NCI-H1417 treated with DMSO at 0.1 percent for 48 hours (cell line): Measurements from ENCODE around the gene ERN1.
A peak's percentile ranks its signal among the peaks of the same experiment; 100 is the strongest.
"Not testable (repeated sequence)": the region's sequence is repeated elsewhere in the genome, so short reads cannot be mapped to it uniquely, and the experiment has no call there.

Source experiments
- DNase-seq: peaks from one replicate; lab custom pipeline; 2025; lab: John Stamatoyannopoulos, UW

ERN1 gene

DNA sequence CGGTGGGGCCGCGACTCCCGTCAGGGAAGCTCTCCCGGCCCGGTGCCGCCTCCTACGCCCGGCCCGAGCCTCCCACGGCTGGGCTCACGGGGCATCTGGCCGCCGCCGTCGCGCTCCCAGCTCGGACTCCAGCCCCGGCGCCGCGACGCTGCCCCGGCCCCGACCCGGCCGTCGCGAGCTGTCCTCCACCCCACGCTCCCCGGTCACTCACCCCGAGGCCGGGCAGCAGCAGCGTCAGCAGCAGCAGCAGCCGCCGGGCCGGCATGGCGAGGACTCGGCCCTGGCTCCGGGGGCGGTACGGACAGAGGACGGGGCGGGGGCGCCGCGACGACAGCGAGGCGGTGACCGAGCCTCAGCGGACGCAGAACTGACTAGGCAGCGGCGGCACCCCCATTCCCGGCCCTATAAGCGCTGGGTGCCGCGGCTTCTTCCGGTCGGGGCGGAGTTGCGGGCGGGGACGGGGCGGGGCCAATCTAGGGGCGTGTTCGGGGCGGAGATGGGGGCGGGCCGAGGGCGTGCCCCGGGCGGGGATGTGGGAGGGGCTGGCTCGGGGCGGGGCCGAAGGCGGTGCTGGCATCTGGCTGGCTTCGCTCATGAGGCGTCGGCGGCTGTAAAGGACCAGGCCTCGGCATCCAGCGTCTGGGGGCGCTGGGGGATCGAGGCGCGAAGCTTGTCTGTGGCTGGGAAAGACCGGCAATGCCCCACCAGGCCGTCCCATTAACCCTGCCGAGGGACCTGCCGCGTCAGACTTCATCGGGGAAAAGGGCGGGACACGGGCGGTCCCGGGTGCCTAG lies at the start of gene ERN1:
Gene ERN1, minus strand, starts transcription at position 380 of the 794 bp plus-strand sequence. Its CDS starts 115 bp downstream, at position 265.
- peak; percentile 39 for DNase-seq

DNA sequence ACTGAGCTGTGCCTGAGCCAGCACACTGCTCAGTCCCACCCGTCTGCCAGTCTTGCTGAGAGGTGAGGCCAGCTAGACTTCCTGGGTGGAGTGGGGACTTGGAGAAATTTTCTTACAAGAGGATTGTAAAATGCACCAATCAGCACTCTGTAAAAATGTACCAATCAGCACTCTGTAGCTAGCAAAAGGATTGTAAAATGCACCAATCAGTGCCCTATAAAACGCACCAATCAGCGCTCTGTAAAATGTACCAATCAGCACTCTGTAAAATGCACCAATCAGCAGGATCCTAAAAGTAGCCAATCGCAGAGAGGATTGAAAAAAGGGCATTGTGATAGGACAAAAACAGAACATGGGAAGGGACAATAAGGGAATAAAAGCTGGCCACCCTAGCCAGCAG lies 49.1 kb upstream of the ERN1 start:
- not testable (repeated sequence) for DNase-seq

DNA sequence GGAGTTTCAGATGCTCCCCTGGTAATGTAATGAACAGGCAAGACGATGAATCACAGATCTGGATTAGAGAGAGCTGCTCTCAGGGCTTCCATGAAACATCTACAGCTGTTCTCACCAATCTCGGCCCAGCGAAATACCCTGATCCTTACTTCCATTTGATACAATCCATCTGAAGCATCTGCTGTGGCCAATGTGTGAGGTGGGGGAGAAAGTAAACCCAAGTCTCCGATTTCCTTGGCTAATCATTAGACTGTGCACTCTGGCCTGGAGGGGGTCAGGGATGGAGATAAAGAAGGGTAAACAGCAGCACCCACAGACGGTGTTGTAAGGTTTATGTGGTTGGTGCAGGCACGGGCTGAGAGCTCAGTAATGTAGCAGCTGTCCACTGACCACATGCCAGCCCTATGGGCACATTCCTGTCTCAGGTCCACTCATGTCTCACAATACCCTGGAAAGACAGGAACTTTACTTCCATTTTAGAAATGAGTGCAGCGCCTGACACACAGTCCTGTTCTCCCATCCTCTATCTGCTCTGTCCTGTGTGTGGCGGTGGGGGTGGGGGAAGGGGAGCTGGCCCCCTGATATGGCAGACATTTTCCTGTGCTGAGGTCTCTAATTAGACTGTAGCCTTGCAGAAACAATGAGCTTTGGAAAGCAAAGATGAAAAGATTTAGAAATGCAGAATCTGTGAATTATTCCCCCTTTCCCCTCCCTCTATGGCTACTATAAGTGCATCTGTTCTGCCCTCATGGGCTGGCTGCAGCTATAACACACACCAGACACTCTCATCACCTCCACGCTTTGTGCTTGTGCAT lies 48.3 kb upstream of the ERN1 start:
- no peak for DNase-seq

DNA sequence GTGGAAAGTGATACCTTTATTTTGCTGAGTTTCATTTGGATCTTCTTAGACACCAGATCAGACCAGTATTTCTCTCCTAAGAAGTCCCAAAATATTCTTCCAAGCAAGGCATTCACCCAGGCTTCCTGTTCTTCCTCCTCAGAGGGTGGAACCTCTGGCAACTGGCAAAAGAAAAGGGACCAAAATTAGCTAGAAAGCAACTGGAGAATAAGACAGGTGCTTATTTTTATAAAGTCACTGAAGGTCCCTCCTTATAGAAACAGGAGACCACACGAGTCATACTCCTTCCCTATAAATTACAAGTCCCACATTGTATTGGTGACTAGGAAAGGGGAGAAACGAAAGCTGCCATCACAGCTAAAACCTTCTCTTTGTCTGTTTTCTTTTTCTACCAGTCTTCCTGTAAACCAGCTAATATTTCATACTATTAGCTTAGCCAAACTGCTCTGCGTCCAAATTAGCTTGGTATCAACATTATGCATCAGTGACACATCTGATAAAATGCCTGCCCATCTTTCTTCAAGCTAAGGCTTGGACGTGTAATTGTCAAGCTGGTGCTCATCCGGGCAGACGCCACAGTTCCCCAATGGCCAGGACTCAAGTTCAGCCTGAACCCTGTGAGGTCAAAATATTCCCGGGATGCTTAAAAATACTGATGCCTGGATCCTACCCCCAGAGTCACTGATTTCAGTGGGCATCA lies 47.5 kb upstream of the ERN1 start:
- DNase-seq, result no peak

DNA sequence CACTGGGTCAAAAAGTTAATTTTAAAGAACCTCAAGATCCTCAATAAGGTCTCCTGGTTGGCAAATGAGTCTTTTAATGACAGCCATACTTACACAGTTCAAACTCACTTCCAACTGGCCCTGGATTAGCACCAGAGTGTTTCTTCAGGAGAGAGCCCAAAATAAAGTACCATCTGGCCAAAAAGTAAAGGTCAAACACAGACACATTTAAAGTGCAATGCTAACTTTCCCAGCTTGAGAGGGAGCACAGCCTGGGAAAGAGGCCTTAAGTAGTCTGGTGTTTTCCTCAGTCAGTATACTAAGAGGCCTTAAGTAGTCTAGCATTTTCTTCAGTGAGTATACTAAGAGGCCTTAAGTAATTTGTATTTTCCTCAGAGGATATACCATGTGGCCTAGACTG lies 46.6 kb upstream of the ERN1 start:
- DNase-seq, result no peak

DNA sequence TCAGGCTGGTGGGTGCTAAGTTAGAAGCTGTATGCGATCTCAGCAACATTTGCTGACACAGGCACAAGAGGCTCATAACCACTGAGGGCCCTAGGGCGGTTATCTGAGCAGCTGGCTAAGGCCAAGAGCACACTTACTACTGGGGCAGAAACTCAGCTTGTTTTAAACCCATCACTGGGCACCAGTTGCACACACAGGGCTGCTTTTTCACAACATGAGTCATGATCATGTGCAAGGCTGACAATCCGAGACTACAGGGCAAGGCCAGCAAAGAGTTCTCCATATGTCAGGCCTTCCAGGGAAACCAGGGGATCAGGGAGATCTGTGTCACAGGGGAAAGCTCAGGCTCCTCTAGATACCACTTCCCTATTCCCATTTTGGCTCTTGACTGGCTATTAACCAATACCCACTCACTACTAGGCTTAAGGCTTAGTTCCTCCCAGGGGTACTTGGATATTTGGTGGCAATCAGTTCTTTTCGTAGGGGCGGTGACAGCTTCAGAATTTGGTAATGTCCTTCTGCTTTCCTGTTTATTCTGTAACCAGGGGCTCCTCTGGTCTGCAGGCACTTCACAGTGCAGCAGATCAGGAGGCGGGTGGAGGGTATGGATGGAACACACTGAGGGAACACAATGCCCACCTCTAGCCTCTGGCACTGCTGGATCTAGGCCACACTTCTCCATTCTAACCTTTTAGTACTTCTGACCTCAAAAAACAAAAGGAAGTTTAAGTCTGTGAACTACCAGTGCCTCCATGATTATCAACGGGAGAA lies 44.9 kb upstream of the ERN1 start:
- no peak for DNase-seq

DNA sequence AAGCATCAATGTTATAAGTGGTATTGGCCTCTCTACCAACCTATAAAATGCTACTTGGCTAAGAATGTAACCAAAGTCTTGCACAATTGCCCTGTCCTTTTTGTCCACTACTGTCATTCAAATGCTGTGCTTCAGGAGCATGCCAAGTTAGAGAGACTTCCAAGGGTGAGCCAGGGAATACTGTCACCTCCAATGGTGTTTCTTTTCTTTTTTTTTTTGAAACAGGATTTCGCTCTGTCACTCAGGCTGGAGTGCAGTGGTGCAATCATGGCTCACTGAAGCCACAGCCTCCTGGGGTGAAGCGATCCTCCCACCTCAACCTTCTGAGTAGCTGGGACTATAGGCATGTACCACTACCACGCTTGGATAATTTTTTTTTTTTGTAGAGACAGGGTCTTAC lies 43.7 kb upstream of the ERN1 start:
- DNase-seq, result no peak

DNA sequence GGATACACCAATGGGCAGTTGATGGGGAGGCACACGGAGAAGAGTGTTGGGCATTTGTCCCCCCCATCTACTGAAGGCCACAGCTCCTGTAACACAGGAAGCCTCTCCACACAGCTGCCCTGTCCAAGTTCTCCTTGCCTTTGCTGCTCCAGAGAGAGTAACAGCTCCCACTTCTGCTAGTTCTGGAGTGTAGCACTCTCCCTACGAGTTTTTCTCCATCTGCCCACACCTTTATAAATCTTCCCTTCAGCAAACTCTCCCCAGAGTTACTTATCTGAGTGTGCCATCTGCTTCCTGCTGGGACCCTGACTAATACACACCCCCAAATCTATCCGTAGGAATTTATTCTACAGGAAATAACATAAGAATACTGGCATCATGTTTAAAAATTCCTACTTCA lies 42.6 kb upstream of the ERN1 start:
- no peak for DNase-seq

DNA sequence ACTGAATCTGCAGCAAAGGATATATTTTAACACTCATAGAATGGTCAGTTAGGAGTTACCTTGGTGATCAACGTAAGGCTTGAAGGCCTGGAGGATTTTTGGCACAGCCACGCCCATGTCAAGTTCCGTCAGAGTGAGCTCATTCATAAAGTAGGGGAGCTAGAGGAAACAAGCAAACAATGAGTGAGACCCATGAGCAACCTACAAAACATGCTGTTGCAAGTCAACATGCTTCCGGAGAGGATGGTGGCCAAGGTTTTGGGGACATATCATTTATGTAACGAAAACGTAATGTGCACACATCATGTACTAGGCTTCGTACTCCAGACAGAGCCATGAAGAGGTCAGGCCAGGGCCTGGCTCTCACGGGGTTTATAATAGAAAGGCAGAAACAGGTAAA lies 41.1 kb upstream of the ERN1 start:
- no peak for DNase-seq

DNA sequence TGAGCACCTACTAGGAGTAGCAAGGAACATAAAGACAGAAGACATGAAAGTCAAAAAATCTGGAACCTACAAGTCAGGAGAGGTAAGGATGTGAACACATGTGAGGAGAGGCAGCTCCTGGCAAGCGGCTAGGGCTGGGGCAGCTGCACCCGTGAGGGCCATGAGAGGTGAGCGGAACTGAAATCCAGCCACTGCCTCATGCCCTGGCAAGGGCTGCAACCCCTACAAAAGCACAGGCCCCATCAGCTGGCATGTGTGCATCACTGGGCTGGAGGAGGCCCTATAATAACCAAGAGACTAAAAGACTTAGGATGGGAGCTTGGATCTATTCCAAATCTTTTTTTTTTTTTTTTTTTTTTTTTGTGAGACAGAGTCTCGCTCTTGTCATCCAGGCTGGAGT lies 40.3 kb upstream of the ERN1 start:
- no peak for DNase-seq

DNA sequence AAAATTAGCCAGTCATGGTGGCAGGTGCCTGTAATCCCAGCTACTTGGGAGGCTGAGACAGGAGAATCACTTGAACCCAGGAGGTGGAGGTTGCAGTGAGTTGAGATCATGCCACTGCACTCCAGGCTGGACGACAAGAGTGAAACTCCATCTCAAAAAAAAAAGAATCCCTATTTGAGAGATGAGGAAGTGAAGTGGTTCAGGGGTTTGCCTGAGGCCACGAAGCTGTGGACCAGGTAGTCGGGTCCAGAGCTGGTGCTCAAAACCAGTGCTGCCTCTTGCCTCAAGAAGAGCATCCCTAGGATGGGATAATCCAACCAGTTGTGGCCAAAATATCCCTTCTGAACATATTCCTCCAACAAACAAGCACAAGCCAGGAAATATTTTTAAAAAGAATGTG lies 37.7 kb upstream of the ERN1 start:
- DNase-seq, result not testable (repeated sequence)

DNA sequence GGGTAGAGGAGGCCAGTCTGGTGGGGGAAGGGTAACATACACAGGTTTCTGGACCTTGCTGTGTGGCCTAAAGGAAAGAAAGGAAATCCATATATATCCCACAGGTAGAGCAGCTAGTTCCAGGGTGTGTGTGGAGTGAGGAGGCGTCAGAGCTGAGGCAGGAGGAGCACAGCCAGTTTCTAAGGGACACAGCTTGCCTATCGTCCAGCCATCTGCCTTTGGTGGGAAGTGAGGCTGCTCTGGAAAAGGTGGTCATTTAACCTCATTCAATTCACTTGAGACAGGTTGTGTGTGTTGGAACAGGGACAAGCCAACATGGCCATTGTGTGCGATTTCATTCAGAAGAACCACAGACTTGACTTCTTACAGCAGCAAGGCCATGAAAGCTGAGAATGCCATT lies 36.9 kb upstream of the ERN1 start:
- DNase-seq, result no peak

DNA sequence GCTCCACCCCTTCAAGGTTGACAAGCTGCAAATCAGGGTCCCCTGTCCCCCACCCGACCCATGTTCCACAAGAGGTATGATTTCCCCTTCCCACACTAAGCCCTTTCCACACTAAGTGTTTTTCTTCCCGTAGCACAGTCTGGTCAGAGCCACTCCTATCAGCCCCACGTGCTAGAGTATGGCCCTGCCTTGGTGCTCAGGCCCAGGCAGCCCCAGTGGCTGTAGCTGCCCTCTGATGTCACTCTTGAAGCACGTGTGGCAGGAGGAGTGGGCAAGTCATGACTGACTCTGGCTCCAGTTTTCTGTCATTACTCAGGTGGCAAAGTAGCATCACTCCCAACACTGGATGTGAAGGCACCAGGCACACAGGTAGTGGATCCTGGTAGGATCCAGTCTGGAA lies 35.4 kb upstream of the ERN1 start:
- no peak for DNase-seq

DNA sequence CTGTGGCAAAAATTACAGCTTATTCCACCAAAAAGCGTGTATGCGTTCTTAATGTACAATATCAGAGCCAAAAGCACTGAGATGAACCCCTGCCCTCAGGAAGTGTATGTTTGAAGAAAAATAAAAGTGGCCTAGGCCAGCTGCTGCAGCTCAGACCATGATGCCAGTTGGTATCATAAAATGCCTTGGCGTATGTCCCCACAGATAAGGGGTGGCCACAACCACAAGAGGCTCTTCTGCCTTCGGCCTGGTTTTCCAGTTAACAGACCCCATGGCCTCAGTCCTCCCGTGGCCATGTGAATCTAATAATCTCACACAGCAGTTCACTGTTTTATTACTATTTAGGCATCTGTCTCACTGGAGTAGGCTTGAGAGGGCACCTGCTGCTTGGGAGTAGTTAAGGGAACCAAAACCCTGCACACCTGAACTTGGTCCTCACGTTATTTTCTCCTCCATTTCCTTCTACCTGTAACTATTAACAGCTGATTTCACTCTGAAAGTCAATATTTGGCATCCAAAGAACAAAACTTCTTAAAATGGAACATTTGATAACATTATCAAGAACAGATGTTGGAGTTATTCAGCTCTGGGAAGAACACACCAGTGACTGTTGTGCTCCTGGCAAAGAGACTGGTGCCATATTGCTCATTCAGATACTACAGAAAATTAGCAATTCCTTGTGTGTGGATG lies 34.8 kb upstream of the ERN1 start:
- DNase-seq, result no peak

DNA sequence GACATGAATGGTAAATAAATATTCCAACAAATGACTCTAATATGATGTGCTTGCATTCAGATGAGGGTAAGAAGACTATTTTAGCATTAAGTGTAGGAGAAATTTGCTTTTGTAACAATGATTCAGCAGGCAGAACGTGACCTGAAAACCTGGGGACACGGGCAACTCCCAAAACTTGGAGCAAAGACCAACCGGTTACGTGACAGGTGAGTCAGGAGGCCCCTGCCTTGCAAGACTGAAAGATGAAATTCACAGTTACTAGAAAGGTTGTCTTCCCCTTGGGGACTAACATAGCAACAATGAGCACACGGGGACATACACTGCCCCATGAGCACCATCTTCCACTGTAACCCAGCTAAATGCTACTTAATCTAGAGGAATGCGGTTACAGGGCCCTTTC lies 33.5 kb upstream of the ERN1 start:
- no peak for DNase-seq

DNA sequence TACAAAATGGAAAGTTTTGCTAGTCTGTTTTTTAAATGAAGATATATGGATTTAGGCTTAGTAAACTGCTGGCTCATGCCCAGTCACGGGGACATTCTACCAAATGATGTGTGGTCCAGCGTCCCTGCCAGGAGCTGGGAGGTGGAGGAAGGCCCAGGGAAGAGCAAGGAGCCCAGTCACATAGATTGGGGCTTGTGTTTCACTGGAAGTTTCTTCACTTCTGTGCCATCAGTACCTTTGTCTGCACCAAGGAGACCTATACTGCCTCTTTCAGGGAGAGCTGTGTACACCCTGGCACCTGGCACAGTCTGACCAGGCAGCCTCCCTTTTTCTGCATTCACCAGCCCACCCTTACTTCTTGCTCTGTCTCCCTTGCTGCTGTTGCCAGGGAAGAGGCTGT lies 32.6 kb upstream of the ERN1 start:
- no peak for DNase-seq

DNA sequence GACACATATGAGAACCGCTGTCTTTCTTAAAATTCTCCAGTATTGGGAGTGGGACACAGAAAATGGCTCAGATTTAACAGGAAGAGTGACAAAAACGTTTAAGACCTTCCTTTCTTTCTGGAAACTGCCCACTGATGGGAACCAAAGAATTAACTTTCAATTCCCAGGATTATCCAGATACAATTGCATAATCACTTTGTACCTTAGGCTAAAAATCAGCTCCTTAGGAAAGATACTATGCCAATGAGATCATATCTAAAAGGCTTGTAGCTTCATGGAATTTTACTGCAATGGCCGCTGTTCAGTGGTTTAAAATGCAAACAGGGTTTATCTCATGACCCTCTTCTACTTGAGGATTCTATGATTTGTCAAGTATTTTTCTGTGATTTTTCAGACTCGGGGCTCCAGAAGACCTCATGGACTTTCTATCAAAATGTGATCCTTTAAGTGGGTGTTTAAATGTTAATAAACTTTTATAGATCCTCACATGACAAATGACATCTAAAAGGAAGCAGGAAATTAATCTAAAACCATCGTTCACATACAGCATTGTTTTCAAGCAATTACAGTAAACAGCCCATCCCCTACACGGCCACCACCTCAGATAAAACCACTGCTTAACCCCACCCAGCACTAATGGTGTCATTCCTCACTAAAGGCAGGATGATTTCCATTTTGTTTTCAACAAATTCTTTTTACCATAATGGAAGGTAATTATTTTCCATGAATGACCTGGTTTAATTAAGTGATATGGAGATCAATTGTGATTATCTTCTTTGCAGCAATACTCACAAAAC lies 31.6 kb upstream of the ERN1 start:
- DNase-seq, result no peak

DNA sequence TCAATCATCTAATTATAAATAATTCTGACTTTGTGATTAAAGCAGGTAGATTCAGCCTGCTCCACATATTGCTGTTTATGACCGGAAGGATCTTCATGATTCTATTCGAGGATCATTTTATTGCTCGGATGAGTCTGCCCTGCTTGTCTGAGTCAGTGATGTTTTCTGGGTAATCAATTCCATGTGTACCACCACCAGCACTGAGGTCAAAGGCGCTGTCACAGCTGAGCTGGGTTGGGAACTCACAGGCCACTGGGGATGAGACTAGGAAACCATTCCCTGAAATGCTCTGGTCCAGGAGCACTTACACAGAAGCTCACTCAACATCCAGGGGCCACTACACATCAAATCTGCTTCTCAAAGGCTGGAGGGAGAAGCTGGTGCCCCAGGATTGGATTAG lies 30.4 kb upstream of the ERN1 start:
- DNase-seq, result no peak

DNA sequence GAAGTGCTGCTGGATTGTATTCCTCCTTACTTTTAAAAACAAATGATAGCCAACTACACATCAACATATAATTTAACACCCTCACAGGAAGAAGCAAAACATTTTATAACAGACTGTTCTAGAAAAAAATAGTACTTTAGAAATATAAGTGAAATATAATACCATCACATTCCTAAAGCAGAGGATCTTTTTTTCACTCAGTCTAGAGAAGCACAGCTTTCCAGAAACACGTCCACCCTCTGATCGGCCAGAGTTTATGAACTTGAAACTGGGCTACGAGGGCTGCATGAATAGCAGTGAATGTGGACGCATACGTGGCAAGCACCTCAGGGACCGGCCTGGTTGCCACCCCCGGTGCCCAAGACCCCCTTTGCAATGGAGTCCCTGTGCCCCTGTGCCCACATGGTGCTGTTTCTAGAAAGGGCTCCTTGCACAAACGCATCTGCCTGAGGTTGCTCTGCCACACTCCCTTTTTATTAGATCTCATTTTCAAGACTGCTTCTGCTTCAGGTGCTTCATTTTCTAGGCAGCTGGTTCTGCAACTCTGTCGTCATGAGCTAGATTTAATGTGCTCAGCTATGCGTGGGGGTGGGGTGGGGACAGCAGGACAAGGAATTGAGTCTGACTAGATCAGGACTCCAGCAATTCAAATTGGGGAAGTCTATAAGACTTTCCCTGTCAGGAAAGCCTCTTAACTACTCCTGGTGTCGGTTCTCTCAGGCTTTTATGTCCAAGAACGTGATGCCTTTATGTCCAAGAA lies 29.1 kb upstream of the ERN1 start:
- no peak for DNase-seq

DNA sequence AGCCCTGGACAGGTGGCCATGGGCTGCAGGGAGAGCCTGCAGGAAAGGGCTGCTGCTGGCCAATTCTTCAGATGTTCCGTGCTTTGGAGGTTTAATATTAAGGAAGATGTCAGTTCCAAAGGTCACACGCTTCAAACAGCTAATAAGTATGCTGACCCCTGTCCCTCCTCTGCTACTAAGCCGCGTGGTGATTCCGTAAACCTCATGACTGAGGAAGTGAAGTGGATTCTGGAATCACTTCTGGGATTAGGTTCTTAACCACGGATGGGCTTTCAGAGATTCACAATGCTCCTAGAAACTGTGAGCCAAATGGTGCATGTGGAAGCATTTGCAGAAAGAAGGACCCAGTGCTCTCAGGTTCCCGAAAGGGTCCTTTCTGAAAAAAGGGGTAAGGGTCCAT lies 28.5 kb upstream of the ERN1 start:
- DNase-seq, result no peak
